ENCODE measurements around the gene IGSF21.

DNA sequence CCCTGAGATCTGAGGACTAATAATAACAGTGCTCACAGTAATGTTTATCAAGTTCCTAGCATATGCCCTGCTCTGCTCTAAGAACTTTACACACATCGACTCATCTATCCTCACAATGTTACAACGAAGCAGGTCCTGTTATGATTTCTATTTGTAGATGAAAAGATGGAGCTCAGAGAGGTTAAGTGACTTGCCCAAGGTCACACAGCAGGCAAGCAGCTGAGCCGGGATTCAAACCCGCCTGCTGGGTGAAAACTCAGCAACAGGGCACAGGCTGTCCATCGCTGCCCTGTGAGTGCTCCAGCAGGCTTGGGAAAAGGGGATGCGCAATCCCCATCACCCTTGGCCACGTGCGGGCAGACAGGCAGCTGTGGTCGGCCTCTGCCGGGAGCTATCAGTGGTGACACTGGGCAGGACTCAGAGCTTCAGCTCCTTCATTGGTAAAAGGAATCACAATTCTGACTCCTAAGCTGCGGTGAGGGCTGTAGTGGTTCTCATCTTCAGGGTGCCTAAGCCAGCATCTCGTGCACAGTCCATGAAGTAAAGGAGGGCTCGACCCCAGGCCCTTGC, 199.8 kb downstream of the IGSF21 start:
- no peak for TF ChIP-seq EP300 (IDR thresholded peaks at IDR 0.05; ENCODE audit: borderline replicate concordance)
- no peak for TF ChIP-seq EGR1 (IDR thresholded peaks at IDR 0.05)
- no peak for TF ChIP-seq REST (IDR thresholded peaks at IDR 0.05; ENCODE audit: low read depth)
- TF ChIP-seq TCF12 (IDR thresholded peaks at IDR 0.05; ENCODE audit: low read depth): no peak
- no peak for TF ChIP-seq YY1 (IDR thresholded peaks at IDR 0.05; ENCODE audit: low read depth)
- TF ChIP-seq, protein P1, sequence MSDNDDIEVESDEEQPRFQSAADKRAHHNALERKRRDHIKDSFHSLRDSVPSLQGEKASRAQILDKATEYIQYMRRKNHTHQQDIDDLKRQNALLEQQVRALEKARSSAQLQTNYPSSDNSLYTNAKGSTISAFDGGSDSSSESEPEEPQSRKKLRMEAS (IDR thresholded peaks at IDR 0.05): no peak
- no peak for TF ChIP-seq NFIC (IDR thresholded peaks at IDR 0.05)
- TF ChIP-seq RAD21 (IDR thresholded peaks at IDR 0.05; ENCODE audit: low read depth): no peak

Data from Ishikawa (cell line).